ENCODE results near the gene UNC13A. TPM values are rescaled to one million over a fixed set of nuclear protein-coding genes. Genes with fewer than 3 reads are reported as not detected.
A peak's percentile ranks its signal among the peaks of the same experiment; 100 is the strongest.

The UNC13A gene
- polyA plus RNA-seq, 5 donors: 0.62 to 0.86 (median 0.73) TPM

DNA sequence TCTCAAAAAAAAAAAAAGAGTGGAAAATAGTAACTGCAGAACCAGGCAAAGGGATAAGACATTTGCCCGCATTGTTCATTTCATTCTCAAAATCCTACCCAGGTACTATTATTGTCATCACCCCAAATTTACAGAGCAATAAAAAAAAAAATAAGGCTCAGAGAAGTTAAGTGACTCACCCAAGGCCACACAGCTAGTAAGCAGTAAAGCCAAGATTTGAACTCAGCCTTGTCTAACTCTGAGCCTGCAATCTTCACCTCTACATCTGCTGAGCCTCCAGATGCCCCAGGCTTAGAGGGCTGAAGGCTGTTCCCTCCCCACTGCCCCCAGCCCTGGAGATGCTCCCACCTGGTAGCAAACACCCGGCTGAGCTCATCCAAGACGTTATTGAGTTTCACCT is 61.0 kb downstream of the UNC13A start:
- DNase-seq: no peak

DNA sequence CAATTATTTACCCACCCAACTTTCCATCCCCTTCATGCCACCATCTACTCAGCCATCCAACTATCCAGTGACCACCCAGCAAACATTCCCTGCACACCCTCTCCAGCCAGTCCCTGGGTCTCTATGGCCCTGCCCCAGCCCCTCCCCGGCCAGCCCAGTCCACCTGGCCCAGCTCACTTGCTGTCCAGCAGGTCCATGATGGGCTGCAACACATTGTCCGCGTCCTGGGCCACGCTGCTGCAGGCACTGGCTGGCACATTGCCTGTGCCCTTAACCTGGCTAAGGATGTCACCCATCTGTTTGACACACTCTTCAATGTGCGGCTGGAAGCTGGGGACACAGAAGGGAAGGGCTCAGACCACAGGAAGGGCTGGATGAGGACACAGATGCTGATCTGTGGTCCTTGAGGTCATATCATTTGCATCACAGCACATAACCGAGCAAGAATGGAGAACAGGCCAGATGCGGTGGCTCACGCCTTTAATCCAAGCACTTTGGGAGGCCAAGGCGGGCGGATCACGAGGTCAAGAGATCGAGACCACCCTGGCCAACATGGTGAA is 61.6 kb downstream of the UNC13A start:
- no peak for DNase-seq

DNA sequence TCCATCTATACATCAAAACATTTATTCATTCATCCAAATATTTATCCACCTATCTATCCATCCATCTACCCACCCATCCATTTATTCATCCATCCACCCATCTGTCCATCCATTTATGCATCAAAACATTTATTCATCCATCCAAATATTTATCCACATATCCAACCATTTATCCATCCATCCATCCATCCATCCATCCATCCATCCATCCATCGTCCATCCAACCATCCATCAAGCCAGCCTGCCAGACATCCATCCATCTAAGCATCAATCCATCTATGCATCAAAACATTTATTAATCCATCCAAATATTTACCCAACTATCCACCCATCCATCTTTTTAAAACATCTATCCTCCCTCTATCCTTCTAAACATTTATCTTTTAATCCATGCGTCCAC is 62.2 kb downstream of the UNC13A start:
- DNase-seq: no peak

DNA sequence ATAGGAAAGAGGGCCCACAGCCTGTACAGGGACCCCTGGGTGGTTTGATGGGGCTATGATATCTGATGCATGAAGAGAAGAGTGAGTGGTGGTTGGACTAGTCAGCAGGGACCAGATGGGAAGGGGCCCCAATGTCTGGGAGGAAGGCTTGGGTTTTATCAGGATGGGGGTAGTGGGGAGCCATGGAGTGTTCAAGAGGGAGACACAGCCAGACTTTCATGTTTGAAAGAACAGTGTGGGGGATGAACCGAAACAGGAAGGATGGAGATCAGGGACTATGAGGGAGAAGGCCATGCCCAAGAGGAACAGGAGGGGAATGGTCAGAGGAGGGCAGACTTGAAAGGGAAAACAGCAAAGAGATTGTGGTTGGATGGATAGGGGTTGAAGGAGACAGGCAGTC is 63.1 kb downstream of the UNC13A start:
- no peak for DNase-seq

DNA sequence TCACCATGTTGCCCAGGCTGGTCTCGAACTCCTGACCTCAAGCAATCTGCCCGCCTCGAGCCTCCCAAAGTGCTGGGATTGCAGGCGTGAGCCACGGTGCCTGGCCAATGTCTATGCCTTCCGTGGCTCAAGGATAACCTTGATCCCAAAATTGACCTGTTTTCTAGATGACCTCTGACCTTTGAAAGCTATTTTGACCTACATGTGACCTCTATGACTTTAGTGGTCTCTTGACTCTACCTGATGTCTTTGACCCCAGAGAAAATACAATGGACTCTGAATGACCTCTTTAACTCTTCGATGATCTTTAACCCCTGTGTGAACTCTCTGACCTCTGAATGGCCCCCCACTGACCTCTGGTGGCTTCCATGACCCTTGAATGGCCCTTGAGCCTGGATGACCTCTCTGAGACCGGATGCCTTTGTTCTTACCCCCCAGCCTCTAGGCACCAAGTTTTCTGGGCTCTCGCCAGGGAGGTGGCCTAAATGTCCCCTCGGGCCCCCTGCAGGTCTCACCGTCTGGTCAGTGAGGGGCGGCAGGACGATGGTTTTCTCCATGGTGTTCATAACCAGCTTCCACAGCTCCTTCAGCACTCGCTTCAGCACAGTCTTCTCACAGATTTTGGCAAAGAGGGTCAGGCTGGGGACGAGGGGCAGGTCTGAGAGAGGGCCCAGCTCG is 63.7 kb downstream of the UNC13A start:
- DNase-seq: no peak

DNA sequence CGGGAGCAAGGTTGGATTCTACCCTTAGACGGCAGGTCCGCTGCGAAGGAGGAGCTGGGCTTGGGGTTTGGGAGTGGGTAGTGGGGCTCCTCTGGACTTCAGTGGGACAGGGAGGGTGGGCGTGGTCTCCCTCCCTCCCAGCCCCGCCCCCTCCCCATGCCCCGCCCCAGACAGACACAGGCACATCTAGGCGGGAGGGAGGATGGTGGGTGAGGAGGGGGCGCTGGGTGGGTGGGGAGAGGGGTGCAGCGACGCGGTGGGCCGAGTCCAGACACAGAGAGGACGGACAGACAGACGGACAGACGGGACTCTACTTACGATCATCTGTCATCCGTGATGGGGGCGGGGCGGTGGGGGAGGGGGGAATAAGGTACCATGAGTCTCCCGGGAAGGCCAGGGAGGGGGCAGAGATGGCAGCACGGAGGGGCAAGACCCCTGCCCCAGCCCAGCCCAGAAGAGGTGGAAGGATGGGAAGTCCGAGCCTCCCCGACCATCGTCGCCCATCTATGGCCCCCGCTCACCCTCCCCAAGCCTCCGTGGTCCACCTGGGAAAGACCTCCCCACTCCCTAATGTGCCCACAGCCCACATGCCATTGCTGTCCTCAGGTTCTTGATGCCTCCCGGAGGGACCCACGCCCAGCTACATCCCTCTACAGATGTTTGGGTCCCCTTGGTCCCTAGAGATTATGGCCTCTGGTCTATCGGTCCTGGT is 64.8 kb downstream of the UNC13A start:
- no peak for DNase-seq

DNA sequence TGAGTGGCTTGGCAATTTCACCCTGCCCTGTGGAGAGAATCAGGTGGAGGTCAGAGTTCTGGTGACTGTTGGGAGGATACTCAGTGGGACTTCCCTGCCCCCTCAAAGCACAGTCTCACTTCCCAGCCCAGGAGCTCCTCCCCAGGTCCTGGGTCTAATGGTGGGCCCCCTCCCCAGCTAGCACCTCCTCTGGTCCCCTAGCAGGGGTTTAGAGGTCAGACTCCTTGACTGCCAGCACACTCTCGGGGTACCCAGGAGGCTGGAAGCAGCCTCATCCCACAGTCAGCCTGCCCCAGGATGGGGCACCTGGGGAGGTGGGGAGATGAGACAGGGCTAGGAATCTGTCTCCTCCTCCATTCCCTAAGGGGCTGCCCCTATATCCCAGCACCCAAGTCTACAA is 67.5 kb downstream of the UNC13A start:
- DNase-seq: no peak

DNA sequence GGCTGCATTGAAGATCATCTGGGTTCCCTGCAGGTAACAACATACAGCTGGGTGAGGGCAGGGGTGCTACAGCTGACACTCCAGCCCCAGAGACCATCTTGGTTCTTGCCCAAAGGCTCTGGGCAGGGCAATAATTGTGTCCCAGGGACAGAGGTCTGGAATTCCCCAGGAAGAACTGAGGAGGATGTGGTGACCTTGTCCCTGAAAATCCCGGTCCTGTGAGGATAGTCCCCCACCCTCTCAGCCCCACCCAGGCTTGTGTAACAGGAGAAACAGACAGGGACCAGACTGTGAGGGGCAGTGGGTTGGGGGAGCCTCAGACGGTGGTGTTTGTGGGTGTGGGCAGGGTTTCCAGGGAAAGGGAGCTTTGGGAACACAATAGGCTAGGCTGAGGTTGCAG is 69.2 kb downstream of the UNC13A start:
- DNase-seq: no peak

DNA sequence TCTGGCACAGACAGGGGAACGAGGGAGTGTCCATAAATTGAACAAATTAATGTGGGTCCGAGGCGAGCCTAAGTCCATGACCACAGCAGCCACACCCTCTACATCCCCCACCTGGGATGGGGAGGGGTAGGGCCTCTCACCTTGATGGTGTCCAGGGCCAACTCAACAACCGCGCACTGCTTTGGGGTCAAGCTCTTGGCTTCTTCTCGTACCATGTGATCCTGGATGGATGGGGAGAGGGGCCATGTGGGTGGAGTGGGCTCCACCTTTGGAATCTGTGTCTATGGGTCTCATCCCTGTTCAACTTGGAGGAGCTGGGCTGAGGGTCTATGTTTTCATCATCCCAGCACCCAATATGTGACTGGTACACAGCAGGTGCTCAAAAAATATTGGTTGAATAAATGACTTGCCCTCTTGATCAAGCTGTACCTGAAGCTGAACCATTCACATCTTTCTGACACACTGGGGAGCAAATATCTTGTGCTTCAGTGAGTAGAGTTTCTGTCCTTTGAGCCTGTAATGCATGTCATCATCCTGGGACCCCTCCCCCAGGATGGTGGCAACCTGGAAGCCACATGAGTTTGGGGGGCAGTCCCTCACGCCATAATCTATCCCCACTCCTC is 69.8 kb downstream of the UNC13A start:
- DNase-seq: no peak

DNA sequence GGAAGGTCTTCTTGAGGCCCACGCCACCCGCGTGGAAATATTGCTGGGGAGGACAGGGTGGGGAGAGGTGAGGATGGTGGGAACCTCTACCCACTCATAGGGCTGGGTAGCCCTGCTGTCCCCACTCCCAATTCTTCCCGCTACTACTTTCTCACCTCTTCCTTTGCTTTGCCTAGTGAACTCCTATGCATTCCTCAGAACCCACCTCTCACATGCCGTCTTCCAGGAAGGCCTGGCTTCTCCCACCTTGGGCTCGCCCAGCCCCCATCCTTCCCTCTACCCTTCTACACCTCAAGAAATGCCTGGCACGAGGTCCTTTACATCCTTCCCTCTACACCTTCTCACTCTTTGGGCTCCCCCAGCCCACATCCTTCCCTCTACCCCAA is 70.4 kb downstream of the UNC13A start:
- DNase-seq: no peak

DNA sequence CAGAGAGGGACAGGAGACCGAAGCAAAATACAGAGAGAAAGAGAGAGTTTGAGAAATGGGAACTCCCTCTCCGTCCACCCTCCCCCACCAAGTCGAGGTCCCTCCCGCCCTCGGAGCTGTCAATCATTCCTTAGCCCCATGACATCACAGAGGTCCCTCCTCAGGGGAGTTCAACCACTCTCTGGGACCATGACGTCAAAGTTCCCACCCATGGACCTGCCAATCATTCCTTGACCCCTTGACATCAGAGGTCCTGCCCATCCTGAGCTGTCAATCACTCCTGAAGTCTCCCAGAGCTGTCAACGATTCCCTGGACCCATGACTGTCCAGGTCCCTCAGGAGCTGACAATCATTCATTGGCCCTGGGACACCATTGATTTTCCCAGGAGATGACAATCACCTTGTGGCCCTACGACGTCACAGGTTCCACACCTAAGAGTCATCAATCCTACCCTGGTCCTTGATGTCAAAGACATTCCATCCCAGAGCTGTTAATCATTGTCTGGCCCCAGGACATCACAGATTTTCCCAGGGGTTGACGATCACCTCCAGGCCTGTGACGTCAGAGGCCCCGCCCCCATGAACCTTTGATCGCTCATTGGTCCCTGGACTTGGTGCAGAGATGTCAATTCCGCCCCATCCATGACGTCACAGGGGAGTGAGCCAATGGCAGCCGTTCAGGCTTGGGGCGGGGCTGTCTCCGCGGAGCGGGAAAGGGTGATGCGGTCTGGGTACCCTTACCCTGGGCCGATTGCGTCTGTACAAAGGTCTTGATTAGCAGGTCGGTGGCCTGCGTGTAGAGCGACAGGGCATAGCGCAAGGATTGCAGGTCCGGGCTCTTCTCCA is 71.0 kb downstream of the UNC13A start:
- DNase-seq: no peak

DNA sequence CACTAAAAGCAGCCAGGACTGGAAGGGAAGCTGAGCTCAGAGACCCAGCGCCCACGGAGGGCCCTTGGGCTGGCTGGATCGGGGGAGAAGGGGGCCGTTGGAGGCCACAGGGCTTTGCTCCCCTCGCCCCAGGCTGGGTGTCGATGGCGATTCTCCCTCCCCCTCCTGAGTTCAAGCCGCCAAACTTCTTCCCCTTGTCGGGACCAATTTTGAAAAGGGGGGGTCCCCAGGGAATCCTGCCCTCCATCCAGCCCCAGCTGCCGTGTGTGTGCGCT is 71.5 kb downstream of the UNC13A start:
- DNase-seq: no peak

DNA sequence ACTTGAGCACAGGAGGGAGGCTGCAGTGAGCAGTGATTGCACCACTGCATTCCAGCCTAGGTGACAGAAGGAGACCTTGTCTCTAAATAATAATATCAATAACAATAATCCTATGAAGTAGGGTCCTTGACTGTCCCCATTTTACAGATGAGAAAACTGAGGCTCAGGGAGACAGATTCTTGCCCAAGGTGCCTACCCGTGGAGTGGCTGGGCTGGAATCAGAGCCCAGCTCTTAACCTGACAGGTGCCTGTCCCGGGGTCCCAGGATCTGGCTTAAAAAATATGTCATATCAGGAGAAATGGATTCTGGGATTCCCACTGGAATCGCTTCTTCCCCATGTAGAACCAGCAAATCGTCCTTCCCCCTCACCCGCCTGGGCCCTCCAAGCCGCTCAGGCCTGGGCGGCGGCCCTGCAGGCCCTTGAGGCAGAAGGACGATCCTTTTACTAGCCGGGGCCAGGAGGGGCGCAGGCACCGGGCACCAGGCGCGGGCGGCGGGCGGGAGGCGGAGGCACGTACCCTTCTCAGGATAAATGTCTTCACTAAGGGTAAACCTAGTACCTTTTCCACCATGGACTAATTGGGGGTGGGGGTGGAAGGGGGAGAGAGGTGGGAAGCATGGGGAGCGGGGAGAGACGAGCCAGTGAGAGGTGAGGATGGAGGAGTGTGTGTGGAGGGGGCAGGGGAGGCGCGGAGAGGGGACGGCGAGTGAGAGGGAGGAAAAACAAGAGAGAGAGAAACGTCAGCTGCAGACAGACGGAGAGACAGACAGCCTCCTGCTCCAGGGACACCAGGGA is 72.1 kb downstream of the UNC13A start:
- DNase-seq: no peak

DNA sequence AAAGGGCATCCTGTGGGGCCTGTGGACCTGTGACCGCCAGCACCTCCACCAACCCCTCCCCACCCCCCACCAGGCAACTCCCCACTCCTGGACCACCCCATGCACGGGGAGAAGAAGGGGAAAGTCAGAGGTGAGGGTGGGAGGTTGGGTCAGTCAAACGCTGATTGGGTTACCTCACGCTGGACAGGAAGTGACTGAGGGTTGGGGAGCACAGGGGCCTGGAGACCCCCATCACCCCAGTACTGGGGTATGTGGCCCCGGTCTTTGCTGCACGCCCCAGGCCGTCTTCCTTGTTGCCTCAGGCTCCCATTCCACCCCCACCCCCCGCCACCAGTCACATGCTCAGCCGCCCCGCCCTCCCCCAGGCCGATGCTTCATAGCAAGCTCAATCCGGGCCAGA is 73.7 kb downstream of the UNC13A start:
- DNase-seq: no peak

DNA sequence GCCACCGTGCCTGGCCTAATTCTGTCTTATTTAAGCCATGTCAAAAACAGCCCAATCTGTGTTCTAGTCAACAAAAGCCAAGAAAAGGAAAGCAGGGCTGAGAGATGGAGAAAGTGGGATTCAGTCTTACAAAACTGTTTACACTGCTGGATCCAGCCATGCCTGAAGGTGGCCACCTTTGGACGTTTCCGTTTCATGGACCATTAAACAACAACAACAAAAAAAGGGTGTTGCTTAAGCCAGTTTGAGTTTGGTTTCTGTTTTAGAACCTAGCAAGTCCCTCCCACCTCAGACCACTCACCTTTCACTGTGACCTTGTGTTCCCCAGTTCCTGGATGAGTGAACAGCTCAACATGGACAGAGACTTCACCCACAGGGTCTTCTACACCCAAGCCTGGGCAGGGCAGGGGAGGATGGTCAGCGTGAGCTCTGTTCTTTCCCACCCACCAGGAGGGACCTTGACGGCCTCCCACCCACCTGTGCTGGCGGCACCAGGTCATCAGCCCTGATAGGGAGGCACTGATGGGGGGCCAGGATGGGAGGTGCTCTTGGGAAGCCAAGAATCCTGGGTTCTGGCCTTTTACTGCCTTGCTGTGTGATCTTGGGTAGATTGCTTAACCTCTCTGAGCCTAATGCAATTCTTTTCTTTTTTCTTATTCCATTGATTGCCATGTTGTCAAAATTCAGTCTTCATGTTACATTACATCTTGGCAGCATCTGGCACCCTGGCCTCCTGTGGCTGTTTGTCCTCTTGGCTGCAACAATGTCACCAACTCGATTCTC is 76.5 kb downstream of the UNC13A start:
- no peak for DNase-seq

DNA sequence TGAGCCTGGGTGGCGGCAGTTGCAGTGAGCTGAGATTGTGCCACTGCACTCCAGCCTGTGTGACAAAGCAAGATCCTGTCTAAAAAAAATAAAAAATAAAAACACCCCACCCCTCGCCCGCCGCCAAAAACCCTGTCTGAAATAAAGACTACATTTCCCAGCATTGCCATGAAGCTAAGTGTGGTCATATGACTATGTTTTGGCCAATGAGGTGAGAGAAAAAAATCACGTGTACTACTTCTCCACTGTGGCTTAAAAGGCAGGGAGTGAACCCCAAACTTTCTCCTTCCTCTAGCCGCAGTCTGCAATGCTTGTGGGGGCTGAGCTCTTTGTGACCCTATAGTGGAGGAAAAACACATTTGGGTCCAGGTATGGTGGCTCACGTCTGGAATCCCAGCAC is 77.8 kb downstream of the UNC13A start:
- DNase-seq: no peak

DNA sequence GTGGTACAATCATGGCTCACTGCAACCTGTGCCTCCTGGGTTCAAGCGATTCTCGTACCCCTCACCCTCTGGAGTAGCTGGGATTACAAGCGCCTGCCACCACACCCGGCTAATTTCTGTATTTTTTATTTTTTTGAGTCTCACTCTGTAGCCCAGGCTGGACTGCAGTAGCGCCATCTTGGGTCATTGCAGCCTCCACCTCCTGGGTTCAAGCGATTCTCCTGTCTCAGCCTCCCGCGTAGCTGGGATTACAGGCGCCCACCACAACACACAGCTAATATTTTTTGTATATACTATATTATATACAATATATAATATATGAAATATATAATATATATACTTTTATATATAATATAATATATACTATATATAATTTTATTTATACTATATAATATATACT is 80.2 kb downstream of the UNC13A start:
- no peak for DNase-seq

DNA sequence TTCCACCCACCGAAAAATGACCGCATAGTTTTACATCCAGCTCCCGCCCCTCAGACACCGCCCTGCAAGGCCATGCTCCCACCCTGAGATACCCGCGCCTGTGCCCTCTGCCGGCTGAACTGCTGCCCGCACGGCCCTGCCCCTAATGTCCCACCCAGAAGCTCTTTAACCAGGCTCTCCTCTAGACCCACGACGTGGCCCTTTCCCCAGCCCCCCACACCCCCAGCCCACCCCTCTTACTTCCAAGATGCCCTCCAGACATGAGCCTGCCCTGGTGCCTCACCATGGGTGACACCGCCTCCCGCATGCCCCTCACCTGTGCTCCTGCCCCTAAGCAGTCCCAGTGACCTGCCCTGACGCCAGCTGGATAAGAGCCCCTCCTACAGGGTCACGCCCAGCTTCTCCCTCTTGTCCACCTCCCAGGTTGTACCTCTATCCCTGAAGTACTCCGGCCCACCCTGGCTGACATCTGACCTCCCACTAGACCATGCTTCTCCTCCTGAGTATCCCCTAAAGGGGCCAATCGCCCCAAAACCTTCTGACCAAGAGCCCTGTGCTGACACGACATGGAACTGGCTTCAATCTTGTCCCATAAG is 81.5 kb downstream of the UNC13A start:
- no peak for DNase-seq

DNA sequence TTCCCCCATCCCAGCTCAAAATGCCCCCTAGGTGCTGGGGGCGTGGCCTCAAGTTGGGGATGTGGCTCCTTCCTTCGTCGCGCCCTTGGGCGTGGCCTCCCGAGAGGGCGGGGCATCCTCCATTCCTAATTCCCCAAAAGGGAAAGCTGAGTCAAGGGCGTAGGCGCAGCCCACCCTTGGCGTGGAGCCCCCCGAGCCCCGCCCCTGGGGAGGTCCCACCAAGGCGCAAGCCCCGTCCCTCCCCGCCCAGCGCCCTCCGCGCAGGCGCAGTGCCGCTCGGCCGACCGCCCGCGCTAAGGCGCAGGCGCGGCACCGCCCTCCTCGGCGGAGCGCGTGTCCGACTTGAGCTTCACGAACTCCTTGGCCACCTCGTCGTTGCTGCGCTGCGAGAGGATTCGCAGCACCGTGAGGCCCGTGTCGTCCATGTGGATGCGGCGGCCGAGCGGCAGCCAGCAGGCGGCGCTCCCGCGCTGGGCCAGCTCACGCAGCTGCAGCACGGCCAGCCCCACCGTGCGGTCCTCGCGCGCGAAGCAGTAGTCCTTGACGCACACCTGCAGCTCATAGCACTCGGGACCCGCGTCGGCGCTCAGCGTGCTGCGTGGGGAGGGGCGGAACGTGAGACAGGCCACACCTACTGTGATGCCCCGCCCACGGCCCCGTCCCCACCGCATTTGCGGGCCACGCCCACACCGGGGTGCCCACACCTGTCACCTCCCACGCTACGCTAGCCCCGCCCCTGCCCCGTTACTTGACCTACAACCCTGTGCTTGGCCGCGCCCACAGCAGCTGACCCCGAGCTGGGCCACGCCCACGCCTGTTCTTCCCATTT is 82.2 kb downstream of the UNC13A start:
- peak; percentile 49 to 57 for DNase-seq

Measured in right lung (tissue), 5 donors.